ENCODE measurements around the gene DNLZ.

The DNLZ gene

DNA sequence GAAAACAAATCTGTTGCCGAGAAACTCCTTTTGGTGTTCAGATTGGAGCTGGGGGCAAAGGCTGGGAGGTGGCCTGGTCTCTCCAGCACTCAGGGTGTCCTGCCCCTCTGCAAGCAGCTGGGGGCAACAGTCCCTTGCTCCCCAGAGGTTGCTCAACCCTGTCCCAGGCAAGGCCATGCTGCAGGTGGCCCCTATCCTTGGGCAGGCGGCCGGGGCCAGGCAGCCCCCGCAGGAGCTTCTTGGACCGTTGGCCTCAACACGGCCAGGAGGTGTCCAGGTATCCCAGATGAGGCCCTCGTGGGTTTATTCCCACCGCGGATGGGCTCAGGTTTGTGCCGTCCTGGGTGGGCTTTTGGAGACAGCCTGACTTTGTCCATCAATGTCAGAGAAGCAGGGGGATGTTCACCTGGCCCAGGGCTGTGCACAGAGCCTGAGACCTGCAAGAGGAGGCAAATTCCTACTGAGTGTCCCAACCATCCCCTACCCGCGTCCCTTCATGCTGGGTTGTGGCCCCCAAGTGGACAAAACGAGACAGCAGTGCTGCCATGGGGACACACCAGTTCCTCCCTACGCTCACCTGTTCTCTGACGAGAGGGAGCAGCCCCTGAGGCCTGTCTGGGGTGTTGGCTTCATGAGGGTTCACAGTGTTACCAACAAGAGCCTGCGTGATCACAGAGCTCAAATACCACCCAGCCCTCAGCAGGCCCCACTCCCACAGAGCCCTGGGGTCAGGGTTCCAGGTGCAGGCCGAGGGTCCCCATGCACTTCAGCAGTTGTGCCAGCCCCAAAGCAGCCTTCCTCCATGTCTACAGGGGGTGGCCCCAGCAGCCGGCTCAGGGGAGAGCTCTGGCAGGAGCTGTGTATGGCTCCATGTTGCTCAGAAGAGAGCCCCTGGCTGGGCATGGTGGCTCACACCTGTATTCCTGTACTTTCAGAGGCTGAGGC lies 50.2 kb downstream of the DNLZ start:
- DNase-seq, result no peak

DNA sequence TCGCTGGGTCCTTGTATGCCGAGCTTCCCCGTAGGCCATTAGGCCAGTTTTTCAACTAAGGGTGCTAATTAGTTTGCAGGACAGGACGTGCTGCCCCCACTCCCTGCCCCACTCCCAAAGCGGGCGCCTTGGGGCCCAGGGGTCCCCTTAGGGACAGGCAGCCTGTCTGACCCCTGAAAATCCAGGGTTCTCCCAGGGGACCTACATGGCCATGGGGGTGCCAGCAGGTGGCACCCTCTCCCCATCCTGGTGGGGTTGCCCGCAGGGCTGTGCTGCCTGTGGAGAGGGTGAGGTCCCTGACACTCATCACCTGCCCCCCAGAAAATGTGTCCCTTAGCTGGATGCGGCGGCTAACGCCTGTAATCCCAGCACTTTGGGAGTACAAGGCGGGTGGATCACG lies 51.1 kb downstream of the DNLZ start:
- DNase-seq, result peak; percentile 35

DNA sequence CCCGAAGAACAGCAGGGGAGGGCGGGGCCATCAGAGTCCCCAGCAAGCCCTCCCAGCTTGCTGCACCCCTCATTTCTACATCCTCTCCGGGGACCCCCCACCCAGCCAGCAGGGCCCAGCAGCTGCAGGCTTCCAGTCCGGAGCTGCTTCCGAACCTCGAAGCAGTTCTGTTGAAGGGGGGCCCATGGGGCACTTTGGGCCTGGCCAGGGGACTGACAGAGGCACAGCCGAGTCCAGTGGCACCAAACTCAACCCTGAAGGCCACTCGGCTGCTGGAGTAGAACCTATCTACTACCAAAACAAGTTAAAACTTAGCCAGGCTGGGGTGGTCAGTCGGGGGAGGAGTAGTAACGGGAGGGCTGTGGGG lies 51.6 kb downstream of the DNLZ start:
- DNase-seq, result peak; percentile 65

- DNase-seq, result peak; percentile 82
Measured at GRCh38 chr9:136311051-136312008, 52.2 kb downstream of the DNLZ start.

GRCh38 chr9:136310273-136311030 lies 53.1 kb downstream of the DNLZ start:
- peak; percentile 57 for DNase-seq

DNA sequence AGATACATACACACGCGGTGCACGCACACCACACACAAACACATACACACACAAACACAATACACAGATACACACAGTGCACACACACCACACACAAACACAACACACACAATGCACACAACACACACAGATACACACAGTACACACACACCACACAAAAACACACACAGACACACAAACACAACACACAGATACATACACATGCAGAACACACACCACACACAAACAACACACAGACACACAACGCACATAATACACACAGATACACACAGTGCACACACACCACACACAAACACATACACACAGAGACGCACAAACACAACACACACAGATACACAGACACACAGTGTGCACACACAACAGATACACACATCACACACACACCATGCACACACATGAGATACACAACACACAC lies 53.7 kb downstream of the DNLZ start:
- DNase-seq, result no peak
